ENCODE measurements around the gene STX18.

- TF ChIP-seq POLR2AphosphoS5 (IDR thresholded peaks at IDR 0.05; ENCODE audit: insufficient read depth, low read depth, low read length) (no peak), POLR2A (IDR thresholded peaks at IDR 0.05; ENCODE audit: low read depth, low read length) (no peak), CTCF (IDR thresholded peaks at IDR 0.05; ENCODE audit: extremely low read depth in 1 of 2, insufficient read depth in 1 of 2, low read depth in 1 of 2, low read length in 2 of 2) (no peak), MYC (IDR thresholded peaks at IDR 0.05; ENCODE audit: low read depth, low read length) (no peak), EZH2 (IDR thresholded peaks at IDR 0.05; ENCODE audit: borderline replicate concordance, low read depth, low read length, severe bottlenecking) (no peak)
Observed at GRCh38 chr4:4541040-4541631, 712 bp downstream of the STX18 start.
